ENCODE measurements around the gene B4GALNT3. TPM values are rescaled to one million over a fixed set of nuclear protein-coding genes. Genes with fewer than 3 reads are reported as not detected.

The B4GALNT3 gene
- total RNA-seq, 2 experiments from 2014 or later, result 1.2 to 1.9 TPM

- no peak for DNase-seq
- no peaks in the 10 kb centered on the region for H3K9me3 Mint-ChIP-seq
- ChIA-PET CTCF (no interaction called here), POLR2A (no interaction called here)
- H3K4me1 Mint-ChIP-seq (ENCODE audit: low read depth), result no peaks in the 10 kb centered on the region
- no peak overlapping the region for H3K27ac Mint-ChIP-seq
- intact Hi-C loops (cut with micrococcal nuclease), result no loop called here
- H3K27me3 Mint-ChIP-seq, result peaks cover 2% of the 10 kb centered on the region
- no peak overlapping the region for H3K4me3 Mint-ChIP-seq
- H3K36me3 Mint-ChIP-seq, result no peaks in the 10 kb centered on the region
Measured at GRCh38 chr12:522692-523378, 63.1 kb downstream of the B4GALNT3 start.

GRCh38 chr12:524167-524951 lies 64.6 kb downstream of the B4GALNT3 start:
- H3K9me3 Mint-ChIP-seq, result no peaks in the 10 kb centered on the region
- ChIA-PET CTCF (no interaction called here), POLR2A (no interaction called here)
- no peaks in the 10 kb centered on the region for H3K4me1 Mint-ChIP-seq (ENCODE audit: low read depth)
- peaks cover 1% of the 10 kb centered on the region for H3K27me3 Mint-ChIP-seq
- no peak for DNase-seq
- no peak overlapping the region for H3K27ac Mint-ChIP-seq
- H3K36me3 Mint-ChIP-seq, result no peaks in the 10 kb centered on the region
- no peak overlapping the region for H3K4me3 Mint-ChIP-seq
- intact Hi-C loops (cut with micrococcal nuclease), result no loop called here

- no peaks in the 10 kb centered on the region for H3K27me3 Mint-ChIP-seq
- no peak for DNase-seq
- intact Hi-C loops (cut with micrococcal nuclease), result no loop called here
- H3K9me3 Mint-ChIP-seq, result peaks cover 2% of the 10 kb centered on the region
- H3K27ac Mint-ChIP-seq, result no peak overlapping the region
- CTCF ChIA-PET, result no interaction called here
- H3K4me1 Mint-ChIP-seq (ENCODE audit: low read depth), result no peaks in the 10 kb centered on the region
- no peak overlapping the region for H3K4me3 Mint-ChIP-seq
- POLR2A ChIA-PET, result no interaction called here
- no peaks in the 10 kb centered on the region for H3K36me3 Mint-ChIP-seq
Measured at GRCh38 chr12:526089-526488, 66.3 kb downstream of the B4GALNT3 start.

- DNase-seq, result no peak
- H3K36me3 Mint-ChIP-seq, result peaks cover 4% of the 10 kb centered on the region
- H3K4me1 Mint-ChIP-seq (ENCODE audit: low read depth), result no peaks in the 10 kb centered on the region
- no peak overlapping the region for H3K27ac Mint-ChIP-seq
- H3K9me3 Mint-ChIP-seq, result peaks cover 6% of the 10 kb centered on the region
- intact Hi-C loops (cut with micrococcal nuclease), result no loop called here
- ChIA-PET POLR2A (no interaction called here), CTCF (interaction anchor here (0.7 kb wide), 1 partner anchor 25 kb away, joined by 3 read pairs; no protein-coding TSS in a partner anchor)
- no peaks in the 10 kb centered on the region for H3K27me3 Mint-ChIP-seq
- H3K4me3 Mint-ChIP-seq, result no peak overlapping the region
Measured at GRCh38 chr12:527241-527640, 67.5 kb downstream of the B4GALNT3 start.

- H3K36me3 Mint-ChIP-seq, result peaks cover 5% of the 10 kb centered on the region
- ChIA-PET CTCF (no interaction called here), POLR2A (no interaction called here)
- no peak for DNase-seq
- H3K27me3 Mint-ChIP-seq, result no peaks in the 10 kb centered on the region
- H3K9me3 Mint-ChIP-seq, result peaks cover 11% of the 10 kb centered on the region
- H3K27ac Mint-ChIP-seq, result no peak overlapping the region
- intact Hi-C loops (cut with micrococcal nuclease), result no loop called here
- H3K4me3 Mint-ChIP-seq, result no peak overlapping the region
- no peaks in the 10 kb centered on the region for H3K4me1 Mint-ChIP-seq (ENCODE audit: low read depth)
Measured at GRCh38 chr12:527729-528128, 68.0 kb downstream of the B4GALNT3 start.

GRCh38 chr12:530308-530707 lies 70.6 kb downstream of the B4GALNT3 start:
- CTCF ChIA-PET, result interaction anchor here (1.0 to 1.6 kb wide), 3 partner anchors 9 to 78 kb away, joined by 3 to 4 read pairs (median 3); no protein-coding TSS in a partner anchor
- H3K27ac Mint-ChIP-seq, result no peak overlapping the region
- intact Hi-C loops (cut with micrococcal nuclease), result no loop called here
- POLR2A ChIA-PET, result no interaction called here
- no peak overlapping the region for H3K4me3 Mint-ChIP-seq
- H3K36me3 Mint-ChIP-seq, result peaks cover 5% of the 10 kb centered on the region
- no peaks in the 10 kb centered on the region for H3K27me3 Mint-ChIP-seq
- no peaks in the 10 kb centered on the region for H3K4me1 Mint-ChIP-seq (ENCODE audit: low read depth)
- no peak for DNase-seq
- H3K9me3 Mint-ChIP-seq, result peaks cover 13% of the 10 kb centered on the region

- ChIA-PET POLR2A (no interaction called here), CTCF (interaction anchor here (1.0 to 1.6 kb wide), 3 partner anchors 9 to 78 kb away, joined by 3 to 4 read pairs (median 3); no protein-coding TSS in a partner anchor)
- peaks cover 5% of the 10 kb centered on the region for H3K36me3 Mint-ChIP-seq
- H3K27me3 Mint-ChIP-seq, result no peaks in the 10 kb centered on the region
- H3K4me1 Mint-ChIP-seq (ENCODE audit: low read depth), result no peaks in the 10 kb centered on the region
- peaks cover 13% of the 10 kb centered on the region for H3K9me3 Mint-ChIP-seq
- no peak overlapping the region for H3K27ac Mint-ChIP-seq
- intact Hi-C loops (cut with micrococcal nuclease), result no loop called here
- no peak overlapping the region for H3K4me3 Mint-ChIP-seq
- DNase-seq, result no peak
Measured at GRCh38 chr12:530821-531220, 71.1 kb downstream of the B4GALNT3 start.

GRCh38 chr12:531951-532585 lies 72.3 kb downstream of the B4GALNT3 start:
- peaks cover 5% of the 10 kb centered on the region for H3K36me3 Mint-ChIP-seq
- no peak overlapping the region for H3K27ac Mint-ChIP-seq
- intact Hi-C loops (cut with micrococcal nuclease), result no loop called here
- H3K4me1 Mint-ChIP-seq (ENCODE audit: low read depth), result no peaks in the 10 kb centered on the region
- ChIA-PET CTCF (interaction anchor here (1.2 to 1.7 kb wide), 2 partner anchors 15 to 89 kb away, joined by 3 to 4 read pairs; no protein-coding TSS in a partner anchor), POLR2A (no interaction called here)
- no peaks in the 10 kb centered on the region for H3K27me3 Mint-ChIP-seq
- no peak for DNase-seq
- peaks cover 13% of the 10 kb centered on the region for H3K9me3 Mint-ChIP-seq
- H3K4me3 Mint-ChIP-seq, result no peak overlapping the region

- H3K27me3 Mint-ChIP-seq, result no peaks in the 10 kb centered on the region
Measured at GRCh38 chr12:532908-533565, 73.3 kb downstream of the B4GALNT3 start.

GRCh38 chr12:533718-534117 lies 74.0 kb downstream of the B4GALNT3 start:
- peaks cover 2% of the 10 kb centered on the region for H3K4me1 Mint-ChIP-seq (ENCODE audit: low read depth)
- H3K4me3 Mint-ChIP-seq, result no peak overlapping the region
- DNase-seq, result no peak
- ChIA-PET CTCF (no interaction called here), POLR2A (no interaction called here)
- intact Hi-C loops (cut with micrococcal nuclease), result no loop called here
- no peak overlapping the region for H3K27ac Mint-ChIP-seq
- no peaks in the 10 kb centered on the region for H3K27me3 Mint-ChIP-seq
- peaks cover 5% of the 10 kb centered on the region for H3K36me3 Mint-ChIP-seq
- H3K9me3 Mint-ChIP-seq, result peaks cover 13% of the 10 kb centered on the region

More at GRCh38 chr12:532908-533565, 73.3 kb downstream of the B4GALNT3 start:
- ChIA-PET POLR2A (no interaction called here), CTCF (interaction anchor here (1.2 to 1.7 kb wide), 2 partner anchors 14 to 90 kb away, joined by 3 to 4 read pairs; no protein-coding TSS in a partner anchor)
- Mint-ChIP-seq H3K9me3 (peaks cover 13% of the 10 kb centered on the region), H3K27ac (no peak overlapping the region), H3K4me1 (ENCODE audit: low read depth) (no peaks in the 10 kb centered on the region), H3K4me3 (no peak overlapping the region), H3K36me3 (peaks cover 5% of the 10 kb centered on the region)
- intact Hi-C loops (cut with micrococcal nuclease), result no loop called here
- DNase-seq, result no peak

GRCh38 chr12:534216-534615 lies 74.5 kb downstream of the B4GALNT3 start:
- Mint-ChIP-seq H3K27me3 (no peaks in the 10 kb centered on the region), H3K27ac (no peak overlapping the region), H3K4me3 (no peak overlapping the region), H3K4me1 (ENCODE audit: low read depth) (peaks cover 7% of the 10 kb centered on the region), H3K9me3 (peaks cover 13% of the 10 kb centered on the region), H3K36me3 (peaks cover 5% of the 10 kb centered on the region)
- CTCF ChIA-PET, result no interaction called here
- POLR2A ChIA-PET, result no interaction called here
- no peak for DNase-seq
- intact Hi-C loops (cut with micrococcal nuclease), result no loop called here

- H3K9me3 Mint-ChIP-seq, result peaks cover 13% of the 10 kb centered on the region
- H3K27me3 Mint-ChIP-seq, result no peaks in the 10 kb centered on the region
- intact Hi-C loops (cut with micrococcal nuclease), result no loop called here
Measured at GRCh38 chr12:535396-535795, 75.7 kb downstream of the B4GALNT3 start.

More at GRCh38 chr12:535396-535795, 75.7 kb downstream of the B4GALNT3 start:
- Mint-ChIP-seq H3K4me1 (ENCODE audit: low read depth) (peaks cover 17% of the 10 kb centered on the region), H3K36me3 (peaks cover 5% of the 10 kb centered on the region), H3K27ac (no peak overlapping the region), H3K4me3 (no peak overlapping the region)
- POLR2A ChIA-PET, result no interaction called here
- CTCF ChIA-PET, result interaction anchor here (1.2 to 6.4 kb wide), 3 partner anchors 12 to 107 kb away, joined by 4 to 53 read pairs (median 6); no protein-coding TSS in a partner anchor
- DNase-seq, result no peak

Data from activated CD4-positive, alpha-beta memory T cell treated with anti-CD3 and anti-CD28 coated beads for 36 hours (primary cell).